Measurements from ENCODE around the gene KLHL12. TPM values are rescaled to one million over a fixed set of nuclear protein-coding genes. Genes with fewer than 3 reads are reported as not detected.

Gene KLHL12
- polyA plus RNA-seq (ENCODE audit: insufficient read length in 3 of 3), result 10 to 100 TPM; 37.9 to 47.0 (median 38.3) TPM
- long read RNA-seq, donor 1, partial matches to known transcripts, result 0 of 3 reads
- long read RNA-seq, donor 1, other reads (novel, unspliced or antisense), result 0 of 3 reads
- long read RNA-seq, donor 2, partial matches to known transcripts, result 0 of 4 reads
- long read RNA-seq, donor 2, other reads (novel, unspliced or antisense), result 0 of 4 reads
- long read RNA-seq, donor 3, transcript KLHL12-203 (12 exons, 3,359 nt), result major isoform, 9 of 9 reads
- long read RNA-seq, donor 3, partial matches to known transcripts, result 0 of 9 reads
- long read RNA-seq, donor 3, other reads (novel, unspliced or antisense), result 0 of 9 reads
- long read RNA-seq, donor 4, partial matches to known transcripts, result 0 of 4 reads
- long read RNA-seq, donor 4, other reads (novel, unspliced or antisense), result 0 of 4 reads
- long read RNA-seq, donor 5, result 0 reads
- long read RNA-seq, donor 6, transcript KLHL12-203 (12 exons, 3,359 nt), result major isoform, 5 of 5 reads
- long read RNA-seq, donor 6, partial matches to known transcripts, result 0 of 5 reads
- long read RNA-seq, donor 6, other reads (novel, unspliced or antisense), result 0 of 5 reads
- long read RNA-seq, donor 7, partial matches to known transcripts, result 0 of 4 reads
- long read RNA-seq, donor 7, other reads (novel, unspliced or antisense), result 0 of 4 reads
- long read RNA-seq, donor 8, transcript KLHL12-203 (12 exons, 3,359 nt), result major isoform, 10 of 10 reads
- long read RNA-seq, donor 8, partial matches to known transcripts, result 0 of 10 reads
- long read RNA-seq, donor 8, other reads (novel, unspliced or antisense), result 0 of 10 reads
- long read RNA-seq, donor 9, partial matches to known transcripts, result 42 of 46 reads
- long read RNA-seq, donor 9, other reads (novel, unspliced or antisense), result 0 of 46 reads
- long read RNA-seq, donor 10, transcript KLHL12-203 (12 exons, 3,359 nt), result major isoform, 5 of 5 reads
- long read RNA-seq, donor 10, partial matches to known transcripts, result 0 of 5 reads
- long read RNA-seq, donor 10, other reads (novel, unspliced or antisense), result 0 of 5 reads
- long read RNA-seq, donor 11, transcript KLHL12-203 (12 exons, 3,359 nt), result major isoform, 5 of 5 reads
- long read RNA-seq, donor 11, partial matches to known transcripts, result 0 of 5 reads
- long read RNA-seq, donor 11, other reads (novel, unspliced or antisense), result 0 of 5 reads
- long read RNA-seq, donor 12, result 0 reads
- long read RNA-seq, donor 13, transcript KLHL12-203 (12 exons, 3,359 nt), result major isoform, 14 of 14 reads
- long read RNA-seq, donor 13, partial matches to known transcripts, result 0 of 14 reads
- long read RNA-seq, donor 13, other reads (novel, unspliced or antisense), result 0 of 14 reads
- long read RNA-seq, donor 14, partial matches to known transcripts, result 46 of 77 reads
- long read RNA-seq, donor 14, other reads (novel, unspliced or antisense), result 28 of 77 reads
- long read RNA-seq, donor 15, partial matches to known transcripts, result 0 of 4 reads
- long read RNA-seq, donor 15, other reads (novel, unspliced or antisense), result 0 of 4 reads
- long read RNA-seq, donor 16, transcript KLHL12-203 (12 exons, 3,359 nt), result major isoform, 18 of 38 reads
- long read RNA-seq, donor 16, partial matches to known transcripts, result 20 of 38 reads
- long read RNA-seq, donor 16, other reads (novel, unspliced or antisense), result 0 of 38 reads

DNA sequence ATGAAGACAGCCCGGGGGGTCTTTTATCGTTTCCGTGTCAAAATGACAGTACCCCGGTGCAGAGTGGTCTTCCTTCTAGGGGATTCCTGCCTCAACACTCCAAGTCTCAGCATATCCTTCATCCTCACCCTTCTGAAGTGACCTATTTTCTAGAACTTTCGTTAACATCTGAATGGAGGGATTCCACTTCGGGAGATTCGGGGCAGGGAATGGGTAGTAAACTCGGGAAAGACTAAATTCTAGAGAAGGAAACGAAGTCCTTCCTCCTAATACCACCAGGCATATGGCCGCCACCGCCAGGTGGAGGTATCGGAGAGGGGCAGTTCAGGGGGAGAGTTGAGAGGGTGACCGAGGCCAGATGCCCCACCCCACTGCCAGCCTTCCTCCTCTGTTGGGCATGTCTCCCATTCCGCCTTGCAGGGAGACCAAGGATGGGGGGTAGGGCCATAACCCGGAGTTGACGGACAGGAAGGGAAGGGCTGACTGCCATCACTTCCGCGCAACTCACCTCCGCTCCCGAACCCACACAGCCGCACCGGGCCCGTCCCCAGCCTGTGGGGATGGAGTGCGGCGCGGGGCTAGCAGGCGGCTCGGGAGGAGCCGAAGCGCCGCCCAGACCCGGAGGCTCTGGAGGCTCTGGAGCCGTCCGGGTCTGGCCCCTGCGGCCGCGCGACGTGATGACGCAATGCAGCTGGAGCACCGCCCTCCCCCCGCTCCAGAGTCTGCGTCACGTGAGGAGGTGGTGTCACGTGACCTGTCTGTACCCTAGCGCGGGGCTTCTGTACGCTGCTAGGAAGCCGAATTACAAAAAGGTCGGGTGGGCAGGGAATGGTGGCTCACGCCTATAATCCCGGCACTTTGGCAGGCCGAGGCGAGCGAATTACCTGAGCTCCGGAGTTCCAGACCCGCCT, at the start of gene KLHL12:
TSS of gene KLHL12 (minus strand) at position 654 of the 911 bp plus-strand sequence. CDS start 2,072 bp downstream, outside the sequence.
- DNase-seq (ENCODE audit: extremely low read depth in 1 of 11, low read depth in 9 of 11, low spot score in 4 of 11), result peak; percentile 88 to 96 (median 95)

- DNase-seq (ENCODE audit: extremely low read depth in 1 of 11, low read depth in 9 of 11, low spot score in 4 of 11), result no peak
Measured at GRCh38 chr1:202976633-202977032, 49.6 kb upstream of the KLHL12 start.

DNA sequence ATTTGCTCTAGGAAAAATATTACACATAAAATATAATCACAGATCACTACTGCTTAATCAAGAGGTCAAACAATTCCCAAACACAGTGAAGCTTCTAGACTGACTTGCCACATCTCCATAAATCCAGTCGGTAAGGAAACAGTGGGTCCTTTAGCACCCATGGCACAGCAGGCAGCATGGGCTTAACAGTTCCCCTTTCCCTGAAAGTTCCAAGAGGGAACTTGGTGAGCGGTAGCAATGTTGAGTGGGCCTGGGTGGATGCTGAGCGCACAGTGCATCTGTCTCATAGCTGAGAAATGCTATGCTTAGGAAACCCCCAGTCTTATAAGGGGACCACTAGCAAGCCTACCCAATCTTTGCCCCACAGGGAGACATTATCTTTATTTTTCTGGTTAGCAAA, 47.8 kb upstream of the KLHL12 start:
- no peak for DNase-seq (ENCODE audit: extremely low read depth in 1 of 11, low read depth in 9 of 11, low spot score in 4 of 11)

- DNase-seq (ENCODE audit: extremely low read depth in 1 of 11, low read depth in 9 of 11, low spot score in 4 of 11), result no peak
Measured at GRCh38 chr1:202972046-202972445, 45.0 kb upstream of the KLHL12 start.

- DNase-seq (ENCODE audit: extremely low read depth in 1 of 11, low read depth in 9 of 11, low spot score in 4 of 11), result peak in 4 of 11 donors; percentile 21 to 52 (median 34)
Measured at GRCh38 chr1:202968895-202969295, 41.9 kb upstream of the KLHL12 start.

DNA sequence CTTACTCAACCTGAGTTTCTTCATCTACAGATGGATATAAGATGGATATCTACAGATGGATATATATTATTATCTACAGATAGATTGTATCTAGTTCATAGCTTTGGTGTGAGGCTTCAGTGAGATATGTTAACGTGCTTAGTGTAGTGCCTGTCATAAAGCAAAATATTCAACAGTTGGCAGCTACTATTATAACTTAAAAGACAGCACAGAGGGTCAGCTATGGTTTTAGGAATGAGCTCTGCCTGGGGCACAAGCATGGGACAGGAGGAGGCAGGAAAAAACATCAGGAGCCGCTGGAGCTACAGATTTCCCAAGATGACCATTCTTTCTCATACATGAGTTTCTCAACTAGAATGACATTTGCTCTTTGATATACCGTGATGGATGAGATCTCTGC, 41.3 kb upstream of the KLHL12 start:
- no peak for DNase-seq (ENCODE audit: extremely low read depth in 1 of 11, low read depth in 9 of 11, low spot score in 4 of 11)

- DNase-seq (ENCODE audit: extremely low read depth in 1 of 11, low read depth in 9 of 11, low spot score in 4 of 11), result peak in 4 of 11 donors; percentile 19 to 31 (median 22)
Measured at GRCh38 chr1:202967684-202968281, 40.7 kb upstream of the KLHL12 start.

DNA sequence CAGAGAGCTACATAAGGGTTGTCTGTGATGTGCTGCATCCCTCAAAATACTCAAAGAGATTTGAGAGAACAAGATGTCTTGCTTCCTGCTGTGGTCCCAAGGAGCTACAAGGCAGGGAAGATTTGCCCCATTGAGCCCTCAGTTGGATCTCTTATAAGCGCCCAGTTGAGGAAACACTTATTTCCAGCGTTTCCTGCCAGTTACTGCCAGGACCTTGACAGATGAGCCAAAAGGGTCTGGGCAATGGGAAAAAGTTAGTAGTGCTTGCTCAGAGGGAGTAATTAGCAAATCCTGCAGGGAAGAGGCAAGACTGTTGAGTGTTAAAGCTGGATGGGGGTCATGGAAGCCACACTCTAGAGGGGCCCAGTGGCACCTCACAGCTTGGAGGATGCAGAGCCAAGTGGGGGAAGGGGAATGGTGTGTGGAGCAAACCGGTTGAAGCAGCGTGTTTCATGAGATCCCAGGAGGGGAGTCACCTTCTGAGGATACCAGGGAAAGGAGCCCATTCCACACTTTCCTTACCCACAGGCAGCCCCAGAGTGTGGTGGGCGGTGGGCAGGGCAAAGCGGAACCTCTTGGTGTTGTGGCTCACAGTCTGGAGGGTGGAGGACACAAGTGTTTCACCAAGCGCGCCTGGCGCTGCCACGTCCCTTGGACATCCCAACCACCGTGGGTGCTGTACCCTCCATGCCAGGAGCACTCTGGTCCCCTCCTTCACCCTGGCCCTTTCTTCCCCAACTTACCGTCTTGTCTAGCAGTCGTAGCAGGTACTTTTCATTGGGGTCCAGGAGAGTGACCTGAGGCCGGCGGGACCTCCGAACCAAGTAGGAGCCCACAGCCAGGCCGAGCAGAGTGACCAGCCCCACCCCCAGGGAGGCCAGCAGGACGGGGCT, 39.2 kb upstream of the KLHL12 start:
- DNase-seq (ENCODE audit: extremely low read depth in 1 of 11, low read depth in 9 of 11, low spot score in 4 of 11), result no peak

DNA sequence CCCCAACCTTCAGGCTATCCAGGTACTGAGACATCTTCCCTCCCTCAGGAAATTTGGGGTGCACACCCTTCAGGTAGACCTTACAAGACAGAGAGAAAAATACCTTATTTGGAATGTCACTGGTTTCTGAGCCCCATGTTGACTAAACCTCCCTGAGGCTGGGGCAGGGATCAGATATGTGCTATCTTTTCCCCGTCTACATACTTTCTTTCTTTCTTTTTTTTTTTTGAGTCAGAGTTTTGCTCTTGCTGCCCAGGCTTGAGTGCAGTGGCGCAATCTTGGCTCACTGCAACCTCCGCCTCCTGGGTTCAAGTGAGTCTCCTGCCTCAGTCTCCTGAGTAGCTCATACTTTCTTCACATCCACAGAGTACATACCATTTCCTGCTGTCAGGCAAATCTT, 38.4 kb upstream of the KLHL12 start:
- no peak for DNase-seq (ENCODE audit: extremely low read depth in 1 of 11, low read depth in 9 of 11, low spot score in 4 of 11)

- DNase-seq (ENCODE audit: extremely low read depth in 1 of 11, low read depth in 9 of 11, low spot score in 4 of 11), result no peak
Measured at GRCh38 chr1:202964791-202965410, 37.9 kb upstream of the KLHL12 start.

GRCh38 chr1:202961220-202961880, 34.3 kb upstream of the KLHL12 start:
- no peak for DNase-seq (ENCODE audit: extremely low read depth in 1 of 11, low read depth in 9 of 11, low spot score in 4 of 11)

GRCh38 chr1:202959276-202959620, 32.2 kb upstream of the KLHL12 start:
- no peak for DNase-seq (ENCODE audit: extremely low read depth in 1 of 11, low read depth in 9 of 11, low spot score in 4 of 11)

GRCh38 chr1:202958544-202959275, 31.7 kb upstream of the KLHL12 start:
- DNase-seq (ENCODE audit: extremely low read depth in 1 of 11, low read depth in 9 of 11, low spot score in 4 of 11), result no peak

- DNase-seq (ENCODE audit: extremely low read depth in 1 of 11, low read depth in 9 of 11, low spot score in 4 of 11), result peak; percentile 64 to 83 (median 79)
Measured at GRCh38 chr1:202957733-202958543, 30.9 kb upstream of the KLHL12 start, which contains the start of gene ADIPOR1. Gene ADIPOR1, minus strand, starts transcription at chr1:202958312. Its CDS starts 7,242 bp downstream, at chr1:202951070.
